HCT116 (cell line): Measurements from ENCODE around the gene FAM83E. TPM values are rescaled to one million over a fixed set of nuclear protein-coding genes. Genes with fewer than 3 reads are reported as not detected.

ENCODE experiments used
- ATAC-seq: fragments of 200-7000 bp; cut with Tn5 transposase; 2 replicates; pipeline ENCODE4 v1.9.1; 2020; ENCODE audit warnings: mild to moderate bottlenecking, moderate library complexity
- BruUV-seq: library from RNA; stranded (reverse); fragments of 400-500 nt; replicated peaks from 2 replicates; lab custom pipeline; 2021; lab: Mats Ljungman, UMichigan
- CTCF ChIA-PET: fragments of 300-600 bp; sonication (Branson Sonifier 250); formaldehyde crosslinking; loops from one replicate; lab custom pipeline; 2021; ENCODE audit warnings: antibody characterized with exemption; lab: Charles Lee
- POLR2A ChIA-PET: fragments of 300-600, 350-600 bp; sonication (Branson Sonifier 250); formaldehyde crosslinking; loops from one replicate; lab custom pipeline; 2021; ENCODE audit warnings: antibody characterized with exemption; lab: Charles Lee
- RAD21 ChIA-PET, 2 experiments: fragments of 300-600 bp; sonication (Branson Sonifier 250); formaldehyde crosslinking; loops; one replicate each; lab custom pipeline; 2023; ENCODE audit warnings: low total read pairs in 2 of 2; ENCODE audit not compliant: uncharacterized antibody in 2 of 2, unreplicated experiment in 2 of 2, low non-redundant PET in 1 of 2; lab: Charles Lee
- DNase-seq: peaks from one replicate; pipeline ENCODE4 v3.0.0-alpha.2; 2010; ENCODE audit warnings: low read depth, low spot score
- H2AFZ ChIP-seq: fragments of 200-600 bp; shearing (Covaris generic), sonication (generic); 2 replicates; pipeline ENCODE4 v1.6.1; 2017; ENCODE audit warnings: low read depth, mixed run types, mixed read lengths, antibody characterized with exemption, low read length; ENCODE audit not compliant: poor library complexity, severe bottlenecking
- H3K27ac ChIP-seq: 2 replicates; pipeline ENCODE4 v1.5.1; 2012; ENCODE audit warnings: low read depth, low read length
- H3K27me3 ChIP-seq: fragments of 200-600 bp; sonication (generic); 2 replicates; pipeline ENCODE4 v1.6.1; 2016; ENCODE audit warnings: mixed run types, low read length, mixed read lengths; ENCODE audit not compliant: insufficient read depth
- H3K36me3 ChIP-seq, 2 experiments: fragments of 200-500 bp in 1 of 2; fragments of 200-600 bp in 1 of 2; sonication (Bioruptor generic) in 1 of 2; sonication (generic) in 1 of 2; 2 replicates each; pipeline versions ENCODE4 v1.5.1 to v1.6.1; 2014 to 2016; ENCODE audit warnings: low read length in 2 of 2, inconsistent platforms in 1 of 2, mixed read lengths in 1 of 2, mixed run types in 1 of 2; ENCODE audit not compliant: insufficient read depth in 2 of 2, control insufficient read depth in 1 of 2
- H3K4me1 ChIP-seq, 2 experiments: fragments of 200-600 bp in 1 of 2; sonication (generic) in 1 of 2; 2 replicates each; pipeline versions ENCODE4 v1.5.1 to v1.6.1; 2012 to 2017; ENCODE audit warnings: low read length in 2 of 2, inconsistent platforms in 1 of 2, mild to moderate bottlenecking in 1 of 2, mixed read lengths in 1 of 2, mixed run types in 1 of 2, moderate library complexity in 1 of 2; ENCODE audit not compliant: insufficient read depth in 2 of 2, control insufficient read depth in 1 of 2
- H3K4me2 ChIP-seq: fragments of 200-600 bp; sonication (generic); 2 replicates; pipeline ENCODE4 v1.6.1; 2017; ENCODE audit warnings: mixed run types, low read length, mixed read lengths
- H3K4me3 ChIP-seq, 2 experiments: fragments of 200-600 bp in 1 of 2; sonication (generic) in 1 of 2; replicated peaks in 1 of 2; 2 replicates each; pipeline ENCODE4 v1.5.1; 2011 to 2016; ENCODE audit warnings: low read length in 2 of 2, control low read depth in 1 of 2, low read depth in 1 of 2, mild to moderate bottlenecking in 1 of 2, mixed read lengths in 1 of 2, mixed run types in 1 of 2
- H3K79me2 ChIP-seq: fragments of 200-600 bp; sonication (generic); 2 replicates; pipeline ENCODE4 v1.6.1; 2017; ENCODE audit warnings: mild to moderate bottlenecking, mixed run types, low read length, moderate library complexity, mixed read lengths; ENCODE audit not compliant: insufficient read depth
- H3K9ac ChIP-seq: fragments of 200-600 bp; sonication (generic); 2 replicates; pipeline ENCODE4 v1.6.1; 2016; ENCODE audit warnings: low read length, mixed read lengths
- H3K9me2 ChIP-seq: fragments of 200-600 bp; sonication (generic), shearing (Covaris generic); 2 replicates; pipeline ENCODE4 v1.6.1; 2017; ENCODE audit warnings: mixed run types, mild to moderate bottlenecking, moderate library complexity; ENCODE audit not compliant: insufficient read depth
- H3K9me3 ChIP-seq, 2 experiments: fragments of 200-500 bp in 1 of 2; fragments of 200-600 bp in 1 of 2; sonication (Bioruptor generic) in 1 of 2; sonication (generic) in 1 of 2; 2 replicates each; pipeline ENCODE4 v1.6.1; 2014 to 2017; ENCODE audit warnings: low read length in 2 of 2, mixed read lengths in 2 of 2, inconsistent platforms in 1 of 2, low read depth in 1 of 2, mild to moderate bottlenecking in 1 of 2, mixed run types in 1 of 2, moderate library complexity in 1 of 2; ENCODE audit not compliant: control insufficient read depth in 1 of 2, insufficient read depth in 1 of 2
- H4K20me1 ChIP-seq: fragments of 200-600 bp; sonication (generic), shearing (Covaris generic); 2 replicates; pipeline ENCODE4 v1.6.1; 2017; ENCODE audit warnings: mixed run types, mild to moderate bottlenecking, moderate library complexity; ENCODE audit not compliant: insufficient read depth
- ATF3 ChIP-seq: IDR thresholded peaks from 2 replicates; pipeline ENCODE4 v1.6.1; 2012
- CBX3 ChIP-seq: IDR thresholded peaks from 2 replicates; pipeline ENCODE4 v1.6.1; 2012; ENCODE audit warnings: low read depth
- CEBPB ChIP-seq: IDR thresholded peaks from 2 replicates; pipeline ENCODE4 v1.6.1; 2012; ENCODE audit warnings: low read depth
- ELF1 ChIP-seq: IDR thresholded peaks from 2 replicates; pipeline ENCODE4 v1.6.1; 2012; ENCODE audit warnings: low read depth, borderline replicate concordance
- FOSL1 ChIP-seq: IDR thresholded peaks from 2 replicates; pipeline ENCODE4 v1.6.1; 2012; ENCODE audit warnings: low read depth
- JUND ChIP-seq: IDR thresholded peaks from 2 replicates; pipeline ENCODE4 v1.6.1; 2012
- POLR2AphosphoS5 ChIP-seq: IDR thresholded peaks from 2 replicates; pipeline ENCODE4 v1.6.1; 2011; ENCODE audit warnings: mild to moderate bottlenecking, low read depth, low read length, moderate library complexity
- SP1 ChIP-seq: IDR thresholded peaks from 2 replicates; pipeline ENCODE4 v1.6.1; 2012; ENCODE audit warnings: low read depth
- SRF ChIP-seq: IDR thresholded peaks from 2 replicates; pipeline ENCODE4 v1.6.1; 2012; ENCODE audit warnings: low read depth
- TCF7L2 ChIP-seq: IDR thresholded peaks from 2 replicates; pipeline ENCODE4 v1.7.0; 2011; ENCODE audit warnings: borderline replicate concordance, inconsistent platforms; ENCODE audit not compliant: insufficient read depth, insufficient read length; ENCODE audit errors: extremely low read depth
- intact Hi-C: fragments of 100-400 bp; cut with micrococcal nuclease; formaldehyde crosslinking; loops from 2 replicates; pipeline ENCODE4 v1.10.0; 2022
- total RNA-seq: library from RNA; stranded (reverse); gene quantifications from one replicate; pipeline ENCODE4 v1.2.1, GENCODE V29; 2021; ENCODE audit not compliant: unreplicated experiment
- TF ChIP-seq, protein P1 (sequence below): IDR thresholded peaks from 2 replicates; pipeline ENCODE4 v1.6.1; 2012; ENCODE audit warnings: low read depth

FAM83E gene
- total RNA-seq, 1 experiment from 2014 or later, result 6.8 TPM

DNA sequence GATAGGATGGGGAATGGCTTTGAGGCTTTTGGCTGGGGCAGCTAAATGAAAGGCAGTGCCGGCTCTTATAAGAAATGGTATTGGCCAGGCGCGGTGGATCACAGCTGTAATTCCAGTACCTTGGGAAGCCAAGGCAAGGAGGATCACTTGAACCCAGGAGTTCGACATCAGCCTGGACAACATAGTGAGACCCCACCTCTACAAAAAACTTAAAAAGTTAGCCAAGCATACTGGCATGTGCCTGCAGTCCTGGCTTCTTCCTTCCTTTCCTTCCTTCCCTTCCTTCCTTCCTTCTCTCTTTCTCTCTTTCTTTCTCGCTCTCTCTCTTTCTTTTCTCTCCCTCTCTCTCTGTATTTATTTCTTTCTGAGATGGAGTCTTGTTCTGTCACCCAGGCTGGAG, 28.0 kb upstream of the FAM83E start:
- Histone ChIP-seq H3K27ac (no peak overlapping the region), H3K9ac (no peak overlapping the region), H3K79me2 (no peaks in the 10 kb centered on the region), H3K4me1 (peaks cover 23 to 52% of the 10 kb centered on the region in 2 experiments), H2AFZ (no peak overlapping the region), H4K20me1 (no peaks in the 10 kb centered on the region), H3K27me3 (no peaks in the 10 kb centered on the region), H3K9me2 (no peaks in the 10 kb centered on the region), H3K36me3 (no peaks in the 10 kb centered on the region), H3K4me2 (no peak overlapping the region), H3K4me3 (no peak overlapping the region), H3K9me3 (no peaks in the 10 kb centered on the region)
- intact Hi-C loops, result no loop called here
- ChIA-PET POLR2A (no interaction called here), CTCF (no interaction called here), RAD21 (no interaction called here)
- DNase-seq (no peak), ATAC-seq (no peak)
- BruUV-seq, result no TSS peak
- TF ChIP-seq CEBPB, result no peak
- TF ChIP-seq SP1, result no peak
- no peak for TF ChIP-seq FOSL1
- TF ChIP-seq JUND, result no peak
- TF ChIP-seq SRF, result no peak
- TF ChIP-seq CBX3, result no peak
- TF ChIP-seq, protein P1, sequence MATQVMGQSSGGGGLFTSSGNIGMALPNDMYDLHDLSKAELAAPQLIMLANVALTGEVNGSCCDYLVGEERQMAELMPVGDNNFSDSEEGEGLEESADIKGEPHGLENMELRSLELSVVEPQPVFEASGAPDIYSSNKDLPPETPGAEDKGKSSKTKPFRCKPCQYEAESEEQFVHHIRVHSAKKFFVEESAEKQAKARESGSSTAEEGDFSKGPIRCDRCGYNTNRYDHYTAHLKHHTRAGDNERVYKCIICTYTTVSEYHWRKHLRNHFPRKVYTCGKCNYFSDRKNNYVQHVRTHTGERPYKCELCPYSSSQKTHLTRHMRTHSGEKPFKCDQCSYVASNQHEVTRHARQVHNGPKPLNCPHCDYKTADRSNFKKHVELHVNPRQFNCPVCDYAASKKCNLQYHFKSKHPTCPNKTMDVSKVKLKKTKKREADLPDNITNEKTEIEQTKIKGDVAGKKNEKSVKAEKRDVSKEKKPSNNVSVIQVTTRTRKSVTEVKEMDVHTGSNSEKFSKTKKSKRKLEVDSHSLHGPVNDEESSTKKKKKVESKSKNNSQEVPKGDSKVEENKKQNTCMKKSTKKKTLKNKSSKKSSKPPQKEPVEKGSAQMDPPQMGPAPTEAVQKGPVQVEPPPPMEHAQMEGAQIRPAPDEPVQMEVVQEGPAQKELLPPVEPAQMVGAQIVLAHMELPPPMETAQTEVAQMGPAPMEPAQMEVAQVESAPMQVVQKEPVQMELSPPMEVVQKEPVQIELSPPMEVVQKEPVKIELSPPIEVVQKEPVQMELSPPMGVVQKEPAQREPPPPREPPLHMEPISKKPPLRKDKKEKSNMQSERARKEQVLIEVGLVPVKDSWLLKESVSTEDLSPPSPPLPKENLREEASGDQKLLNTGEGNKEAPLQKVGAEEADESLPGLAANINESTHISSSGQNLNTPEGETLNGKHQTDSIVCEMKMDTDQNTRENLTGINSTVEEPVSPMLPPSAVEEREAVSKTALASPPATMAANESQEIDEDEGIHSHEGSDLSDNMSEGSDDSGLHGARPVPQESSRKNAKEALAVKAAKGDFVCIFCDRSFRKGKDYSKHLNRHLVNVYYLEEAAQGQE, result no peak
- no peak for TF ChIP-seq POLR2AphosphoS5
- no peak for TF ChIP-seq ELF1
- no peak for TF ChIP-seq ATF3
- no peak for TF ChIP-seq TCF7L2
